ENCODE measurements around the gene COLEC11.

Gene COLEC11

GRCh38 chr2:3585261-3586109 lies 9.4 kb upstream of the COLEC11 start:
- DNase-seq (ENCODE audit: extremely low read depth, low read depth): peak; percentile 30
- H3K4me3 ChIP-seq (replicated peaks; ENCODE audit: low read depth, low read length): no peak overlapping the region
- TF ChIP-seq, protein P1, sequence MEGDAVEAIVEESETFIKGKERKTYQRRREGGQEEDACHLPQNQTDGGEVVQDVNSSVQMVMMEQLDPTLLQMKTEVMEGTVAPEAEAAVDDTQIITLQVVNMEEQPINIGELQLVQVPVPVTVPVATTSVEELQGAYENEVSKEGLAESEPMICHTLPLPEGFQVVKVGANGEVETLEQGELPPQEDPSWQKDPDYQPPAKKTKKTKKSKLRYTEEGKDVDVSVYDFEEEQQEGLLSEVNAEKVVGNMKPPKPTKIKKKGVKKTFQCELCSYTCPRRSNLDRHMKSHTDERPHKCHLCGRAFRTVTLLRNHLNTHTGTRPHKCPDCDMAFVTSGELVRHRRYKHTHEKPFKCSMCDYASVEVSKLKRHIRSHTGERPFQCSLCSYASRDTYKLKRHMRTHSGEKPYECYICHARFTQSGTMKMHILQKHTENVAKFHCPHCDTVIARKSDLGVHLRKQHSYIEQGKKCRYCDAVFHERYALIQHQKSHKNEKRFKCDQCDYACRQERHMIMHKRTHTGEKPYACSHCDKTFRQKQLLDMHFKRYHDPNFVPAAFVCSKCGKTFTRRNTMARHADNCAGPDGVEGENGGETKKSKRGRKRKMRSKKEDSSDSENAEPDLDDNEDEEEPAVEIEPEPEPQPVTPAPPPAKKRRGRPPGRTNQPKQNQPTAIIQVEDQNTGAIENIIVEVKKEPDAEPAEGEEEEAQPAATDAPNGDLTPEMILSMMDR (IDR thresholded peaks at IDR 0.05; ENCODE audit: low read depth, low read length, missing control alignments): no peak

DNA sequence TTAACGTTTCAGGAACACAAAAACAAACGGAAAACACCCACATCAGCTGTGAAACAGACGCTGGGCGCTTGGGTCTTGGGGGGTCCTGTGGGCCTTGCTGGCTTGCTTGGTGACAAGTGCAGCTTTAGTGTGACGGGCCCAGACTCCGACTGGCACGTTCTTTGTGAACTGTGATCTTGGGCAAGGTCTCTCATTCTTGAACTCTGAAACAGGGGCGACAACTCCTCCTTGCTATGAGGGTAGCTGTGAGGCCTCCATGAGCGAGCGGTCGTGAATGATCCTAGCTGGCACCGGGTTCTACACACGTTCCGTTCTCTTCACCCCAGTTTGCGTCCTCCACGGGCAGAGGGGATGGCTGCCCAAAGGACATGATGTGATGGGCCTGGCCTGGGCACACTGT lies 8.7 kb upstream of the COLEC11 start:
- TF ChIP-seq, protein P1 (IDR thresholded peaks at IDR 0.05; ENCODE audit: low read depth, low read length, missing control alignments): no peak
- H3K4me3 ChIP-seq (replicated peaks; ENCODE audit: low read depth, low read length): no peak overlapping the region
- DNase-seq (ENCODE audit: extremely low read depth, low read depth): no peak

- TF ChIP-seq, protein P1 (IDR thresholded peaks at IDR 0.05; ENCODE audit: low read depth, low read length, missing control alignments): no peak
- no peak for DNase-seq (ENCODE audit: extremely low read depth, low read depth)
- no peak overlapping the region for H3K4me3 ChIP-seq (replicated peaks; ENCODE audit: low read depth, low read length)
Observed at GRCh38 chr2:3587021-3587420, 7.9 kb upstream of the COLEC11 start.

DNA sequence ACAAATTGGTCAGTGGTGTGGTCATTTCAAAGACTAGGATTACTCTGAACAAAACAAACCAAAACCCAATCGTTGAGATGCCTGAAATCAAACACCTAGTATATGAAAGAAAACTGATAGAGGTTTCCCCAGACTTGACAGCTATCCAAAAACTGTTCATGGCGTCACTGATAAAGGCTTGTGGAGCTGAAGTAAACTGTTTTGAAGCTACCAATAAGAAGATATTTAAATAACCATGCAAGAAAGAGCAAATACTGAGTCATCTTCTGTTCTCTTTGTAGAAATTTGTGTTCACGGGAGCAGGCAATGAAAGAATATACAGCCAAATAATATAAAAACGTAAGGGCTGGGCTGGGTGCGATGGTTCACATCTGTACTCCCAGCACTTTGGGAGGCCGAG lies 7.5 kb upstream of the COLEC11 start:
- no peak overlapping the region for H3K4me3 ChIP-seq (replicated peaks; ENCODE audit: low read depth, low read length)
- TF ChIP-seq, protein P1 (IDR thresholded peaks at IDR 0.05; ENCODE audit: low read depth, low read length, missing control alignments): no peak
- no peak for DNase-seq (ENCODE audit: extremely low read depth, low read depth)

DNA sequence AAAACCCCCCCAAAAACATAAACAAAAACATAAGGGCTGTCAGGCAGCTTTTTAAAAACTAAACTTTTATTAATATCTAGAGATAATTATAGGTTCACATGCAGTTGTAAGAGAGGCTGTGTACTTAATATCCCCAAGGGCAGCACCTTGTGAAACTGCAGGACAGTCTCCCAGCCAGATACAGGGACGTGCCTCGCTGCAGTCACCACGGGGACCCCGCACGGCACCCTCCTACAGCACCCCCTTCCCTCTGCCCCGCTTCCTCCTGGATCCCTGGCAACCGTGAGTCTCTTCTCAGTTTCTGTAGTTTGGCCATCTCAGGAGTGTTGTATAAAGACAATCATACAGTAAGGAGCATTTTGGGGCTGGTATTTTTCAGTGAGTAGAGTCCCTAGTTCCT lies 6.8 kb upstream of the COLEC11 start:
- H3K4me3 ChIP-seq (replicated peaks; ENCODE audit: low read depth, low read length): no peak overlapping the region
- no peak for DNase-seq (ENCODE audit: extremely low read depth, low read depth)
- TF ChIP-seq, protein P1 (IDR thresholded peaks at IDR 0.05; ENCODE audit: low read depth, low read length, missing control alignments): no peak

GRCh38 chr2:3589086-3589485 lies 5.8 kb upstream of the COLEC11 start:
- no peak overlapping the region for H3K4me3 ChIP-seq (replicated peaks; ENCODE audit: low read depth, low read length)
- TF ChIP-seq, protein P1 (IDR thresholded peaks at IDR 0.05; ENCODE audit: low read depth, low read length, missing control alignments): no peak
- DNase-seq (ENCODE audit: extremely low read depth, low read depth): no peak
